SK-N-SH (cell line): ENCODE results near the gene CFI. TPM values are rescaled to one million over a fixed set of nuclear protein-coding genes. Genes with fewer than 3 reads are reported as not detected.

Experiments
- CTCF ChIA-PET: fragments of 300-600, 350-600 bp; formaldehyde crosslinking; extraction: SDS; loops from one replicate; lab custom pipeline; 2021; lab: Yijun Ruan, JAX
- POLR2A ChIA-PET: fragments of 350-600 bp; sonication (Branson Sonifier 250); formaldehyde crosslinking; extraction: SDS; loops from one replicate; lab custom pipeline; 2020; ENCODE audit warnings: antibody characterized with exemption, inconsistent platforms; lab: Yijun Ruan, JAX
- DNase-seq: peaks from one replicate; pipeline ENCODE4 v3.0.0; 2012
- H2AFZ ChIP-seq: fragments of 200-600 bp; sonication (generic); 2 replicates; pipeline ENCODE4 v1.8.1; 2016; ENCODE audit warnings: antibody characterized with exemption, mild to moderate bottlenecking, low read depth
- H3F3A ChIP-seq: fragments of 200-600 bp; sonication (generic); replicated peaks from 2 replicates; pipeline ENCODE3; 2016; ENCODE audit warnings: antibody characterized with exemption, mild to moderate bottlenecking; ENCODE audit not compliant: insufficient read depth
- H3K27ac ChIP-seq, 2 experiments: fragments of 200-500 bp in 1 of 2; fragments of 200-600 bp in 1 of 2; sonication (Bioruptor generic) in 1 of 2; sonication (generic), shearing (Covaris generic) in 1 of 2; 2 replicates each; pipeline versions ENCODE4 v1.5.1 to v1.6.1; 2014 to 2016; ENCODE audit warnings: low read depth in 2 of 2, inconsistent platforms in 1 of 2, low read length in 1 of 2, mild to moderate bottlenecking in 1 of 2, mixed read lengths in 1 of 2
- H3K27me3 ChIP-seq: fragments of 200-600 bp; sonication (generic), shearing (Covaris generic); 2 replicates; pipeline ENCODE4 v1.6.1; 2016; ENCODE audit warnings: mixed run types; ENCODE audit not compliant: insufficient read depth
- H3K36me3 ChIP-seq, 2 experiments: fragments of 200-500 bp in 1 of 2; fragments of 200-600 bp in 1 of 2; sonication (Bioruptor generic) in 1 of 2; sonication (generic) in 1 of 2; replicated peaks in 1 of 2; 2 replicates each; pipeline versions ENCODE3 to v1.5.1; 2014 to 2016; ENCODE audit warnings: low read length in 1 of 2, mild to moderate bottlenecking in 1 of 2; ENCODE audit not compliant: insufficient read depth in 2 of 2, control insufficient read depth in 1 of 2
- H3K4me1 ChIP-seq, 2 experiments: fragments of 200-500 bp in 1 of 2; fragments of 200-600 bp in 1 of 2; sonication (Bioruptor generic) in 1 of 2; sonication (generic), shearing (Covaris generic) in 1 of 2; 2 replicates each; pipeline versions ENCODE4 v1.5.1 to v1.6.1; 2014 to 2016; ENCODE audit warnings: low read depth in 1 of 2, low read length in 1 of 2, mixed run types in 1 of 2; ENCODE audit not compliant: insufficient read depth in 2 of 2, control insufficient read depth in 1 of 2
- H3K4me2 ChIP-seq: fragments of 200-600 bp; sonication (generic), shearing (Covaris generic); 2 replicates; pipeline ENCODE4 v1.6.1; 2017; ENCODE audit warnings: mixed run types
- H3K4me3 ChIP-seq, 2 experiments: fragments of 200-500 bp in 1 of 2; fragments of 200-600 bp in 1 of 2; sonication (Bioruptor generic) in 1 of 2; sonication (generic), shearing (Covaris generic) in 1 of 2; 2 replicates each; pipeline versions ENCODE4 v1.5.1 to v1.8.1; 2014 to 2016; ENCODE audit warnings: low read depth in 2 of 2, inconsistent platforms in 1 of 2, low read length in 1 of 2, mild to moderate bottlenecking in 1 of 2, mixed read lengths in 1 of 2, moderate library complexity in 1 of 2
- H3K79me2 ChIP-seq: fragments of 200-600 bp; sonication (generic); 2 replicates; pipeline ENCODE4 v1.8.1; 2017; ENCODE audit warnings: mild to moderate bottlenecking; ENCODE audit not compliant: insufficient read depth
- H3K9ac ChIP-seq: fragments of 200-600 bp; sonication (generic); 2 replicates; pipeline ENCODE4 v1.6.1; 2017; ENCODE audit warnings: mixed run types
- H3K9me2 ChIP-seq: fragments of 200-600 bp; sonication (generic); 2 replicates; pipeline ENCODE4 v1.6.1; 2017; ENCODE audit warnings: mixed run types
- H3K9me3 ChIP-seq: fragments of 200-600 bp; sonication (generic); 2 replicates; pipeline ENCODE4 v1.6.1; 2017; ENCODE audit warnings: mixed run types, mild to moderate bottlenecking, moderate library complexity
- H4K20me1 ChIP-seq: fragments of 200-600 bp; sonication (generic); 2 replicates; pipeline ENCODE4 v1.6.1; 2017; ENCODE audit warnings: mild to moderate bottlenecking, mixed run types; ENCODE audit not compliant: insufficient read depth
- FOXJ3 ChIP-seq: sonication (generic); formaldehyde crosslinking; IDR thresholded peaks from 2 replicates; pipeline ENCODE4 v1.5.1; 2020; ENCODE audit warnings: mild to moderate bottlenecking, missing genetic modification reagents
- GATA2 ChIP-seq: sonication (generic); formaldehyde crosslinking; IDR thresholded peaks from 2 replicates; pipeline ENCODE4 v1.5.0; 2020; ENCODE audit warnings: mild to moderate bottlenecking, missing genetic modification reagents
- MXI1 ChIP-seq: IDR thresholded peaks from 2 replicates; pipeline ENCODE4 v1.6.1; 2012; ENCODE audit warnings: mild to moderate bottlenecking, low read depth, low read length, improper control_type of control experiment
- NRF1 ChIP-seq: IDR thresholded peaks from 2 replicates; pipeline ENCODE4 v1.6.1; 2012; ENCODE audit warnings: low read depth, mild to moderate bottlenecking, low read length
- RCOR1 ChIP-seq: fragments of 150-350 bp; IDR thresholded peaks from 2 replicates; pipeline ENCODE4 v1.6.1; 2017; ENCODE audit warnings: antibody characterized with exemption, low read length
- RXRA ChIP-seq: IDR thresholded peaks from 2 replicates; pipeline ENCODE4 v1.4.0; 2012; ENCODE audit warnings: low read depth, mild to moderate bottlenecking, borderline replicate concordance
- SIN3A ChIP-seq: IDR thresholded peaks from 2 replicates; pipeline ENCODE4 v1.6.1; 2012; ENCODE audit warnings: low read depth, mild to moderate bottlenecking, low read length, moderate library complexity, borderline replicate concordance
- SMC3 ChIP-seq: IDR thresholded peaks from 2 replicates; pipeline ENCODE4 v1.6.1; 2012; ENCODE audit warnings: low read depth, low read length, improper control_type of control experiment
- TAF1 ChIP-seq: IDR thresholded peaks from 2 replicates; pipeline ENCODE4 v1.6.1; 2012; ENCODE audit warnings: low read depth, mild to moderate bottlenecking, low read length, moderate library complexity, borderline replicate concordance
- TCF12 ChIP-seq: IDR thresholded peaks from 2 replicates; pipeline ENCODE4 v1.4.0; 2012
- YY1 ChIP-seq: IDR thresholded peaks from 2 replicates; pipeline ENCODE4 v1.4.0; 2012; ENCODE audit warnings: low read depth, mild to moderate bottlenecking
- WGBS: methylation state at CpG from one replicate; pipeline ENCODE4 v1.1.6; 2017; ENCODE audit warnings: low lambda C conversion rate; 5-methylcytosine and 5-hydroxymethylcytosine counted together
- polyA plus RNA-seq, 3 experiments: library from polyadenylated mRNA; depleted of rRNA; stranded (reverse); fragments of >200 nt; gene quantifications; 2 replicates each; pipeline ENCODE4 v1.2.3, GENCODE V29; 2012
- TF ChIP-seq, protein P1 (sequence below): IDR thresholded peaks from 2 replicates; pipeline ENCODE4 v1.4.0; 2012; ENCODE audit warnings: low read depth, borderline replicate concordance
- TF ChIP-seq, protein P2 (sequence below): IDR thresholded peaks from 2 replicates; pipeline ENCODE4; 2012

The CFI gene
- polyA plus RNA-seq, 1 of the 3 experiments (the other 2 are of a cell fraction), result 19.6 TPM

DNA sequence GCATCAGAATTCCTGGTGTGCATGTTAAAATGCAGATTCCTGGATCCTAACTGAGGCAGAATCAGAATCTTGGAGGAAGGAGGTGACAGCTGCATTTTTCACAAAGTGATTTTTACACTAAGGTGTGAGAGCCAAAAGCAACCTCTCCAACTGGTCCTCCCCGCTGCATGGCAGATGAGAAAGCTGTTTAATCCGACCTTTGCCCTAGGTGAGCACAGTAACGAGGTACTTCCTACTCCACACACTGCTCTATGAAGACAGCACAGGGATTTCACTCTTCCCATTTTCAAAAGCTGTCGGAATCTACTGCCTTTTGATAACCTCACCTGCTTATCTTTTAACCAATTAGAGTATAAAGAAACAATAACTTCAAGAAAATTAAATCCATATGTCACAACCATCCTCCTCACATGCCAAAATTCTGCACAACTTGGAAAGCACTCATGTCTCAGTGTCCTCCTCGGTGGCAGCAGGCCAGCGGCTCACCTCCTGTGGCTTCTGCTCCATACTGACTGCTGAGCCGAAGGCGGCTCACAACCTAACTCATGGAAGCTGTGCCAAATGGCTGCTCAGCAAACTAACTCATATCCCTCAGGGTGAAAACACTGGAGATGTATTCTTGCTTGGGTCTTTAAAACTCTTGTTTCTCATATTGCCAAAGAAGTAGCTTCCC lies 102.1 kb downstream of the CFI start:
- no peak overlapping the region for H2AFZ ChIP-seq
- peaks cover 8 to 13% of the 10 kb centered on the region in 2 experiments; a peak in 3 of 4 replicates for H3K4me1 ChIP-seq
- no peak for DNase-seq
- H3K9ac ChIP-seq, result no peak overlapping the region
- ChIA-PET CTCF (interaction anchor here (0.5 to 1.8 kb wide), 3 partner anchors 103 to 1585 kb away, joined by 3 to 5 read pairs (median 3); partner anchors contain the start of gene SEC24B), POLR2A (no interaction called here)
- H3K27ac ChIP-seq, result no peak overlapping the region
- H3K4me2 ChIP-seq, result no peak overlapping the region
- no peaks in the 10 kb centered on the region for H4K20me1 ChIP-seq
- H3F3A ChIP-seq, result peaks cover 20% of the 10 kb centered on the region
- H3K9me3 ChIP-seq, result no peaks in the 10 kb centered on the region
- no peak for TF ChIP-seq TAF1
- peaks cover 36% of the 10 kb centered on the region; the same call in 1 of the 2 replicates for H3K79me2 ChIP-seq
- no peak overlapping the region for H3K4me3 ChIP-seq
- H3K27me3 ChIP-seq, result no peaks in the 10 kb centered on the region
- H3K9me2 ChIP-seq, result no peaks in the 10 kb centered on the region
- 89% methylated on average over 8 of the region's 8 CpGs for WGBS
- peaks cover 7 to 22% of the 10 kb centered on the region in 2 experiments for H3K36me3 ChIP-seq

DNA sequence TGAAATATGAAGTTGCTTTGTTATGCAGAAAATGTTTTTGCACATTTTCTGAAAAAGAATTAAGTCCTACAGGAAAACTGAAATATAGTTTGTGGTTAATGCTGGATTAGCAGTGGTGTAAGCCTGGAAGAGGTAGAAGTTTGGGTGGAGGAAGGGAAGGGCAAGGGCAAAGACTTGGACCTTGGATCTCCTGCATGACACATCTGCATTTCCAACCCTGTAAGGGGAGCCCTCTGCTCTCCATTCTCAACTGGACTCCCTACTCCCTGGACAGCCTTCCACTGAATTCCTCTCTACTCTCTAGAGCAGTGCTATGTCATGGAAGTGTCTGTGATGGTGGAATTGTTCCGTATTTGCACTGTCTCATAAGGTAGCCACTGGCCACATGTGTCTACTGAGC lies 103.1 kb downstream of the CFI start:
- no CpG with 5 or more reads among the region's 1 CpG for WGBS
- no peak for DNase-seq
- Histone ChIP-seq H3K4me1 (peaks cover 5 to 8% of the 10 kb centered on the region in 2 experiments; a peak in 3 of 4 replicates), H3K9ac (no peak overlapping the region), H3K4me2 (no peak overlapping the region), H3K9me3 (no peaks in the 10 kb centered on the region), H3F3A (peaks cover 11% of the 10 kb centered on the region), H3K4me3 (no peak overlapping the region), H3K36me3 (peaks cover 13 to 32% of the 10 kb centered on the region in 2 experiments), H3K79me2 (peaks cover 36% of the 10 kb centered on the region; the same call in 1 of the 2 replicates), H3K27ac (no peak overlapping the region), H3K27me3 (no peaks in the 10 kb centered on the region), H4K20me1 (no peaks in the 10 kb centered on the region), H3K9me2 (no peaks in the 10 kb centered on the region), H2AFZ (no peak overlapping the region)
- no peak for TF ChIP-seq YY1
- TF ChIP-seq, protein P1, sequence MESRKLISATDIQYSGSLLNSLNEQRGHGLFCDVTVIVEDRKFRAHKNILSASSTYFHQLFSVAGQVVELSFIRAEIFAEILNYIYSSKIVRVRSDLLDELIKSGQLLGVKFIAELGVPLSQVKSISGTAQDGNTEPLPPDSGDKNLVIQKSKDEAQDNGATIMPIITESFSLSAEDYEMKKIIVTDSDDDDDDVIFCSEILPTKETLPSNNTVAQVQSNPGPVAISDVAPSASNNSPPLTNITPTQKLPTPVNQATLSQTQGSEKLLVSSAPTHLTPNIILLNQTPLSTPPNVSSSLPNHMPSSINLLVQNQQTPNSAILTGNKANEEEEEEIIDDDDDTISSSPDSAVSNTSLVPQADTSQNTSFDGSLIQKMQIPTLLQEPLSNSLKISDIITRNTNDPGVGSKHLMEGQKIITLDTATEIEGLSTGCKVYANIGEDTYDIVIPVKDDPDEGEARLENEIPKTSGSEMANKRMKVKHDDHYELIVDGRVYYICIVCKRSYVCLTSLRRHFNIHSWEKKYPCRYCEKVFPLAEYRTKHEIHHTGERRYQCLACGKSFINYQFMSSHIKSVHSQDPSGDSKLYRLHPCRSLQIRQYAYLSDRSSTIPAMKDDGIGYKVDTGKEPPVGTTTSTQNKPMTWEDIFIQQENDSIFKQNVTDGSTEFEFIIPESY, result no peak
- no peak for TF ChIP-seq MXI1
- no peak for TF ChIP-seq RCOR1
- no peak for TF ChIP-seq TCF12
- no peak for TF ChIP-seq SIN3A
- no peak for TF ChIP-seq GATA2 (CRISPR knock-in tag)
- POLR2A ChIA-PET, result no interaction called here
- CTCF ChIA-PET, result interaction anchor here (1.0 kb wide), 1 partner anchor 265 kb away, joined by 3 read pairs; the partner anchor contains the start of gene SEC24B

DNA sequence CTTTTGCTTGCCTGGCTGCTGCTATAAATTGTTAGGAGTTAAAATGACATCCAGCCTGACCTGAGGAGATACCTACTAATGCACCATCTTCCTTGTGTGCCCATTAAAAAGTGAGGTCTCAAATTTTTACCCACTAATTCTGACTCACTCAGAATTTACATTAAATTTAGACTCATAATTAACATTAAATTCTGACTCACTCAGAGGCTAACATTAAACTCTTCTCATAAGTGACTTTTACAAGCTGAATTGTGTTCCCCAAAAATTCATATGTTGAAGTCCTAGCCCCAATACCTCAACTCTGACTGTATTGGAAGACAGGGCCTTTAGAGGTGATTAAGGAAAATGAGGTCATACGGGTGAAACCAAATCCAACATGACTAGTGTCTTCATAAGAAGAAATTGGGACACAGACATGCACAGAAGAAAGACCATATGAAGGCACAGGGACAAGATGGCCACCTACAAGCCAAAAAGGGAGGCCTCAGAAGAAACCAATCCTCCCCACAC lies 110.3 kb downstream of the CFI start:
- Histone ChIP-seq H3K4me3 (no peak overlapping the region), H3K27me3 (no peaks in the 10 kb centered on the region), H3K79me2 (0 out of 2 replicates have a peak, but pooled peaks cover 2% of the 10 kb centered on the region), H3K36me3 (peaks cover 44 to 73% of the 10 kb centered on the region in 2 experiments), H3K4me2 (no peak overlapping the region), H4K20me1 (no peaks in the 10 kb centered on the region), H3K27ac (no peak overlapping the region), H3K4me1 (no peaks in the 10 kb centered on the region), H3K9me3 (no peaks in the 10 kb centered on the region), H3K9ac (no peak overlapping the region), H3F3A (peaks cover 5% of the 10 kb centered on the region), H3K9me2 (no peaks in the 10 kb centered on the region), H2AFZ (no peak overlapping the region)
- POLR2A ChIA-PET, result no interaction called here
- DNase-seq, result no peak
- CTCF ChIA-PET, result interaction anchor here (0.7 kb wide), 1 partner anchor 9 kb away, joined by 4 read pairs; no protein-coding TSS in a partner anchor
- WGBS, result 100% methylated on average over 1 of the region's 1 CpG
- TF ChIP-seq TCF12, result no peak
- TF ChIP-seq SMC3, result no peak
- no peak for TF ChIP-seq NRF1
- TF ChIP-seq, protein P2, sequence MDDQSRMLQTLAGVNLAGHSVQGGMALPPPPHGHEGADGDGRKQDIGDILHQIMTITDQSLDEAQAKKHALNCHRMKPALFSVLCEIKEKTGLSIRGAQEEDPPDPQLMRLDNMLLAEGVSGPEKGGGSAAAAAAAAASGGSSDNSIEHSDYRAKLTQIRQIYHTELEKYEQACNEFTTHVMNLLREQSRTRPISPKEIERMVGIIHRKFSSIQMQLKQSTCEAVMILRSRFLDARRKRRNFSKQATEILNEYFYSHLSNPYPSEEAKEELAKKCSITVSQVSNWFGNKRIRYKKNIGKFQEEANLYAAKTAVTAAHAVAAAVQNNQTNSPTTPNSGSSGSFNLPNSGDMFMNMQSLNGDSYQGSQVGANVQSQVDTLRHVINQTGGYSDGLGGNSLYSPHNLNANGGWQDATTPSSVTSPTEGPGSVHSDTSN, result no peak
- no peak for TF ChIP-seq SIN3A
- no peak for TF ChIP-seq RXRA
- no peak for TF ChIP-seq FOXJ3
- TF ChIP-seq MXI1, result no peak
